ENCODE results near the gene RBMS1. TPM values are rescaled to one million over a fixed set of nuclear protein-coding genes. Genes with fewer than 3 reads are reported as not detected.

RBMS1 gene
- total RNA-seq, 1 donor from 2014 or later, result 54.7 TPM

- no peak for DNase-seq (ENCODE audit: low read depth)
- TF ChIP-seq, protein P1, sequence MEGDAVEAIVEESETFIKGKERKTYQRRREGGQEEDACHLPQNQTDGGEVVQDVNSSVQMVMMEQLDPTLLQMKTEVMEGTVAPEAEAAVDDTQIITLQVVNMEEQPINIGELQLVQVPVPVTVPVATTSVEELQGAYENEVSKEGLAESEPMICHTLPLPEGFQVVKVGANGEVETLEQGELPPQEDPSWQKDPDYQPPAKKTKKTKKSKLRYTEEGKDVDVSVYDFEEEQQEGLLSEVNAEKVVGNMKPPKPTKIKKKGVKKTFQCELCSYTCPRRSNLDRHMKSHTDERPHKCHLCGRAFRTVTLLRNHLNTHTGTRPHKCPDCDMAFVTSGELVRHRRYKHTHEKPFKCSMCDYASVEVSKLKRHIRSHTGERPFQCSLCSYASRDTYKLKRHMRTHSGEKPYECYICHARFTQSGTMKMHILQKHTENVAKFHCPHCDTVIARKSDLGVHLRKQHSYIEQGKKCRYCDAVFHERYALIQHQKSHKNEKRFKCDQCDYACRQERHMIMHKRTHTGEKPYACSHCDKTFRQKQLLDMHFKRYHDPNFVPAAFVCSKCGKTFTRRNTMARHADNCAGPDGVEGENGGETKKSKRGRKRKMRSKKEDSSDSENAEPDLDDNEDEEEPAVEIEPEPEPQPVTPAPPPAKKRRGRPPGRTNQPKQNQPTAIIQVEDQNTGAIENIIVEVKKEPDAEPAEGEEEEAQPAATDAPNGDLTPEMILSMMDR (conservative IDR thresholded peaks at IDR 0.05; ENCODE audit: low read depth, low read length), result no peak
- no peak overlapping the region for H3K4me3 ChIP-seq (ENCODE audit: low read depth, low read length)
Observed at GRCh38 chr2:160365716-160366367, 127.8 kb downstream of the RBMS1 start.

DNA sequence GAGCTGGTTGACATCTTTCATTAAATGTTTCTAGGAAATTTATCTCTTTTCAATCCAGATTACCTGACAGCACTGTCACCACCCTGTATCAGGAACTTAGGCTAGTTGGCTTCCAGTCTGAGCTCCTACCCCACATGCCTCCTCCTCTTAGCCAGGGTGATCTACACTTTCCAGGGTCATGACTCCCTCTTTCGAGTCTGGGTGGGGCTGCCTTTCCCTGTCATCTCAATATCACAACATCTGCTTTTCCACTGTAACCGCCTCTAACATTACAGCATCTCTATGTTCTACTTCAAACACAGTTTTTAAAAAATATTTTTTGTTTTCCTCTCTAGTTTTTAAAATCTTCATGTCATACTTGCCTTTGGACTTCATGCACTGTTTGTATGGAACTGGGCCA, 129.2 kb downstream of the RBMS1 start:
- DNase-seq (ENCODE audit: low read depth), result no peak
- TF ChIP-seq, protein P1 (conservative IDR thresholded peaks at IDR 0.05; ENCODE audit: low read depth, low read length), result no peak
- H3K4me3 ChIP-seq (ENCODE audit: low read depth, low read length), result no peak overlapping the region

DNA sequence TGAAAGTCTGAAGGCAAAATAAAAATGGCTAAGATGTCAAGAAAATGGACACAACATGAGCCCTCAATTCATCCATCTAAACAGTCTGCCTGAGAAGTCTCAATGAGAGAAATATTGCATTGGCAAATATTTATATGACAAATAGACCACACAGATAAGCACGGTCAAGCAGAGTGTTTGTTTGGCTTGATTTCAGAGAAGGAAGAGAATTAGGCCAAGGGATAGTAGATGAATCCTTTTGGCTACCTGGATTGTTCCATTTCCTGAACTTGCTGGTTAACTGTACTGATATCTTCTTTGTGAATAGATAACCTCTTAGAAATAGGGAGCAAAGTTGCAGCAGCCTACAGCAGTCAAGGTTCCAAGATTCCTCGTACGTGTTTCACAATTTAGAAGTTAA, 129.6 kb downstream of the RBMS1 start:
- no peak for DNase-seq (ENCODE audit: low read depth)

DNA sequence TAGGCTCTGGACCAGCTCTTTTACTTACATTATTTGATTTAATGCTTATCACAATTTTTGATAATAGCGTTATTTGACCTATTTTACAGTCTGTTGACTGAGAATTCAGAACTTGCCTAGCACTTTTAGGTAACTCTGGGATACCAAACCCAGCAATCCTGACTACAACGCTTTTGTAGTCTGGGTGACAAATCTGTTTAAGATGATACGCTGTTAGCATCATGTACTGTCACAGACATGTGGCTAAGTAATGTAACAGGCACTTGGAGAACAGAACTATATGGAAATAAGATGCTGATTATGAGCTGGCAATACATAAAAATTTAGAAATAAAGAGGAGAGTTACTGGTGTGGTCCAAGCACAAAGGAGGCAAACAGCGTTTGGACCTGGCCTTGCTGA, 130.6 kb downstream of the RBMS1 start:
- DNase-seq (ENCODE audit: low read depth), result no peak
- H3K4me3 ChIP-seq (ENCODE audit: low read depth, low read length), result no peak overlapping the region
- TF ChIP-seq, protein P1 (conservative IDR thresholded peaks at IDR 0.05; ENCODE audit: low read depth, low read length), result no peak

More for the DNA sequence above, 129.6 kb downstream of the RBMS1 start:
- TF ChIP-seq, protein P1 (conservative IDR thresholded peaks at IDR 0.05; ENCODE audit: low read depth, low read length), result no peak
- H3K4me3 ChIP-seq (ENCODE audit: low read depth, low read length), result no peak overlapping the region

GRCh38 chr2:160362541-160362940, 131.1 kb downstream of the RBMS1 start:
- TF ChIP-seq, protein P1 (conservative IDR thresholded peaks at IDR 0.05; ENCODE audit: low read depth, low read length), result no peak
- no peak for DNase-seq (ENCODE audit: low read depth)
- H3K4me3 ChIP-seq (ENCODE audit: low read depth, low read length), result no peak overlapping the region

GRCh38 chr2:160362018-160362417, 131.6 kb downstream of the RBMS1 start:
- no peak overlapping the region for H3K4me3 ChIP-seq (ENCODE audit: low read depth, low read length)
- TF ChIP-seq, protein P1 (conservative IDR thresholded peaks at IDR 0.05; ENCODE audit: low read depth, low read length), result no peak
- DNase-seq (ENCODE audit: low read depth), result no peak

Measured in epithelial cell of proximal tubule (primary cell).